NCI-H146 treated with DMSO at 0.1 percent for 48 hours (cell line): ENCODE data around the gene CACNA2D3.

ENCODE experiments used
- DNase-seq: peaks from one replicate; lab custom pipeline; 2025; ENCODE audit not compliant: unreplicated experiment; lab: John Stamatoyannopoulos, UW

CACNA2D3 gene

GRCh38 chr3:54557538-54558428, 435.4 kb downstream of the CACNA2D3 start:
- peak; percentile 39 for DNase-seq

GRCh38 chr3:54563501-54564200, 441.3 kb downstream of the CACNA2D3 start:
- no peak for DNase-seq

- DNase-seq, result no peak
These were observed 442.1 kb downstream of the CACNA2D3 start for GRCh38 chr3:54564374-54564925.

GRCh38 chr3:54565956-54566355, 443.6 kb downstream of the CACNA2D3 start:
- DNase-seq, result no peak

GRCh38 chr3:54567949-54568348, 445.6 kb downstream of the CACNA2D3 start:
- no peak for DNase-seq

- no peak for DNase-seq
These were observed 447.7 kb downstream of the CACNA2D3 start for GRCh38 chr3:54570008-54570407.

- no peak for DNase-seq
These were observed 450.0 kb downstream of the CACNA2D3 start for GRCh38 chr3:54572197-54572895.

GRCh38 chr3:54573858-54574257, 451.5 kb downstream of the CACNA2D3 start:
- DNase-seq, result no peak

GRCh38 chr3:54574906-54575617, 452.7 kb downstream of the CACNA2D3 start:
- peak; percentile 19 for DNase-seq

- DNase-seq, result no peak
These were observed 453.2 kb downstream of the CACNA2D3 start for GRCh38 chr3:54575618-54575960.

- DNase-seq, result no peak
These were observed 455.0 kb downstream of the CACNA2D3 start for GRCh38 chr3:54577313-54577712.

GRCh38 chr3:54578417-54578816, 456.1 kb downstream of the CACNA2D3 start:
- no peak for DNase-seq

GRCh38 chr3:54580453-54580852, 458.1 kb downstream of the CACNA2D3 start:
- no peak for DNase-seq

GRCh38 chr3:54582424-54582823, 460.1 kb downstream of the CACNA2D3 start:
- DNase-seq, result no peak

- DNase-seq, result no peak
These were observed 468.8 kb downstream of the CACNA2D3 start for GRCh38 chr3:54591157-54591556.

- DNase-seq, result no peak
These were observed 471.3 kb downstream of the CACNA2D3 start for GRCh38 chr3:54593653-54594052.

GRCh38 chr3:54596087-54596486, 473.7 kb downstream of the CACNA2D3 start:
- no peak for DNase-seq

- no peak for DNase-seq
These were observed 477.4 kb downstream of the CACNA2D3 start for GRCh38 chr3:54599716-54600115.

GRCh38 chr3:54600441-54601204, 478.3 kb downstream of the CACNA2D3 start:
- no peak for DNase-seq

GRCh38 chr3:54604495-54604894, 482.1 kb downstream of the CACNA2D3 start:
- no peak for DNase-seq
